Peyer's patch (tissue), 4 donors: Measurements from ENCODE around the gene SPINK4.

Experiments used
- POLR2A ChIP-seq, 2 donors: fragments of 450-650 bp; IDR thresholded peaks; one replicate each; pipeline ENCODE4 v1.5.1; 2017; ENCODE audit warnings: antibody characterized with exemption in 2 of 2, mild to moderate bottlenecking in 2 of 2, moderate library complexity in 2 of 2
- TF ChIP-seq, protein P1 (sequence below), 6 experiments: fragments of 450-650 bp in 4 of 6; fragments of 200-600 bp in 2 of 6; sonication (generic) in 1 of 6; IDR thresholded peaks; one replicate each; pipeline ENCODE4 v1.5.1; 2017 to 2019; ENCODE audit warnings: antibody characterized with exemption in 6 of 6, mild to moderate bottlenecking in 3 of 6, moderate library complexity in 1 of 6

- TF ChIP-seq, protein P1, sequence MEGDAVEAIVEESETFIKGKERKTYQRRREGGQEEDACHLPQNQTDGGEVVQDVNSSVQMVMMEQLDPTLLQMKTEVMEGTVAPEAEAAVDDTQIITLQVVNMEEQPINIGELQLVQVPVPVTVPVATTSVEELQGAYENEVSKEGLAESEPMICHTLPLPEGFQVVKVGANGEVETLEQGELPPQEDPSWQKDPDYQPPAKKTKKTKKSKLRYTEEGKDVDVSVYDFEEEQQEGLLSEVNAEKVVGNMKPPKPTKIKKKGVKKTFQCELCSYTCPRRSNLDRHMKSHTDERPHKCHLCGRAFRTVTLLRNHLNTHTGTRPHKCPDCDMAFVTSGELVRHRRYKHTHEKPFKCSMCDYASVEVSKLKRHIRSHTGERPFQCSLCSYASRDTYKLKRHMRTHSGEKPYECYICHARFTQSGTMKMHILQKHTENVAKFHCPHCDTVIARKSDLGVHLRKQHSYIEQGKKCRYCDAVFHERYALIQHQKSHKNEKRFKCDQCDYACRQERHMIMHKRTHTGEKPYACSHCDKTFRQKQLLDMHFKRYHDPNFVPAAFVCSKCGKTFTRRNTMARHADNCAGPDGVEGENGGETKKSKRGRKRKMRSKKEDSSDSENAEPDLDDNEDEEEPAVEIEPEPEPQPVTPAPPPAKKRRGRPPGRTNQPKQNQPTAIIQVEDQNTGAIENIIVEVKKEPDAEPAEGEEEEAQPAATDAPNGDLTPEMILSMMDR (IDR thresholded peaks at IDR 0.05): no peak
- no peak for TF ChIP-seq POLR2A (IDR thresholded peaks at IDR 0.05)
These were observed 9.0 kb upstream of the SPINK4 start for GRCh38 chr9:33230756-33231622.
